Stimulated activated CD8-positive, alpha-beta memory T cell treated with anti-CD3 and anti-CD28 coated beads, Interleukin-12 subunit alpha, Interleukin-12 subunit beta, amount 100 ng/mL, for 24 hours (primary cell): ENCODE data around the gene RABGGTB.
"Not testable (repeated sequence)": the region's sequence is repeated elsewhere in the genome, so short reads cannot be mapped to it uniquely, and the experiment has no call there.

Experiments
- DNase-seq: peaks from one replicate; pipeline ENCODE4 v3.0.0-alpha.2; 2020; ENCODE audit errors: extremely low read depth

Gene RABGGTB

DNA sequence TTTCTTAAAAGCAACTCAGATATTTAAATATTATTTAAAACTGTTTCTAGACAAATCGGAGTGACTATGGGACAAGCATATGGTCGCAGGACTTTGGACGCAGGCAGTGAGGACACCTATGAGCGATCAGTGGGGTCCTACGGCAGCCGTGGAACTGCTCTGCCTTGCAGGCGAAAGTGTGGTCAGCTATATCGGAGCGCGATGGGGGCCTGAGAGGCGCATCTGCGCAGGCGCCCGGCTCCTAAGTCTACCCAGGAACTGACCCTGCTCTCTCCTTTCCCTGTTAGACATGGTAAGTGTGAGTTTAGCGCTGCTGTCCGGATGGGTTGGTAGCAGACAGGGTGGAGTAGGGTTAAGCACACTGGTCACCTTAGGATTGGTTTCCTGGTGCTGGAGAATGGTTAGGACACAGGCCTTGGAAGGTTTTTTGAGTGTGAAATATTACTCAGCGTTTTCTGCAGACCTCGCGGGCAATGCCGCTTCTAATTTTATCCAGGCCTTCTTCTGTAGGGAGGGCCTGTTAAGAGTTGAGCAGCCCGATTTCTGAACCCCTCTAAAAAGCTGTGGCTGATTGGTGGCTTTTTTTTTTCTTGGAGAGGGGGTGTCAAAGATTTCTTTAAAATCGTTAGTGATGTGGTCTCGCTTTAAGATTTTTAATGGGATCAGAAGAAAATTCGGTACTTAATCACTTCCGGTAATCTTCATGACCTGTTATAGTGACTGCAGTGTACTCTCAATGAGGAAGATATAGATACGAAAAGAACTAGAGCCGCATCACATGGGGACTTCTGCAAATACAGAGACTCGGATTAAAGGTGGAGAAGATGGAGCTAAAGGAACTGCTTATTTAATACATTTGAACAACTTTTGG lies at the start of gene RABGGTB:
RABGGTB (plus strand) TSS at position 274 of the 871 bp plus-strand sequence; CDS start at position 290, 16 bp downstream.
- peak; percentile 84 for DNase-seq

DNA sequence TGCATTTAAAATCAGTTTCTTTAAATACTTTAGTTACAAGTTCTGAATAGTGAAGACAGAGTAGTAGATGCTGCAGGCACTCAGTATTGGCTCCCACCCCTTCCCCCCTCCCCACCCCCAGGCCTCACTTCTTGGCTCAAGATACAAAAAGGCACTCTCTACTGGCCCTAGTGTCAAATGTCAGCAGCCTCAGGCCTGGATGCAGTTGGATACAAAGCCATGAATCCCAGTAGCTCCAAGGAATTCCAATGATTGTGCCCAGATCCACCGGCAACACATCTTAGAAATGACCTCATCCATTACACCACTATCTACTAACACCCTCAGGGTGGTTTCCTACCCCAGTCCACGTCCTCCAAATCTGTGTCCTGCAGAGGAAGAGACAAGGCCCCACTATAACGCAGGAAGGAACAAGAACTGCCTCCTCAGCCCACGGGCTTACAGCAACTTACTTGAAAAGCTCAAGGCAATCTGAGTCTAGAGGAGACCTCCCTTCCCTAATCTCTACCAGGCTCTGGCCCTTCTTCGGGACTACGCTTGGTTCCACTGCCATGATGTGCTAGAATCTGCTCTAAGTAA lies 43.9 kb upstream of the RABGGTB start:
- DNase-seq = no peak

DNA sequence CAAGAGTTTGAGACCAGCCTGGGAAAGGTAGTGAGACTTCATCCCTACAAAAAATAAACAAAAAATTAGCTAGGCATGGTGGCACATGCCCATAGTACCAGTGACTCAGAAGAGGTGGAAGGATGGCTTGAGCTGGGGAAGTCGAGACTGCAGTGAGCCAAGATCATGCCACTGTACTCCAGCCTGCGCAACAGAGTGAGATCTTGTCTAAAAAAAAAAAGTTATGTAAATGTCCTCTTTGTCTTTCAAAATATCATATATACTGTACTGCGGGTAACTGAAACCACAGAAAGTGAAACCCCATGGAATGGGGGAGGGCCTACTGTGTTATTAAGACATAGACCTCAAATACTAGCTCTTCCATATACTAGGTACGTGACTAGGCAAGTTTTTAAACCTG lies 40.8 kb upstream of the RABGGTB start:
- no peak for DNase-seq

DNA sequence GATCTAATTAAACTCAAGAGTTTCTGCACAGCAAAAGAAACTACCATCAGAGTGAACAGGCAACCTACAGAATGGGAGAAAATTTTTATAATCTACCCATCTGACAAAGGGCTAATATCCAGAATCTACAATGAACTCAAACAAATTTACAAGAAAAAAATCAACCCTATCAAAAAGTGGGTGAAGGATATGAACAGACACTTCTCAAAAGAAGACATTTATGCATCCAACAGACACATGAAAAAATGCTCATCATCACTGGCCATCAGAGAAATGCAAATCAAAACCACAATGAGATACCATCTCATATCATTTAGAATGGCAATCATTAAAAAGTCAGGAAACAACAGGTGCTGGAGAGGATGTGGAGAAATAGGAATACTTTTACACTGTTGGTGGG lies 28.8 kb upstream of the RABGGTB start:
- not testable (repeated sequence) for DNase-seq

DNA sequence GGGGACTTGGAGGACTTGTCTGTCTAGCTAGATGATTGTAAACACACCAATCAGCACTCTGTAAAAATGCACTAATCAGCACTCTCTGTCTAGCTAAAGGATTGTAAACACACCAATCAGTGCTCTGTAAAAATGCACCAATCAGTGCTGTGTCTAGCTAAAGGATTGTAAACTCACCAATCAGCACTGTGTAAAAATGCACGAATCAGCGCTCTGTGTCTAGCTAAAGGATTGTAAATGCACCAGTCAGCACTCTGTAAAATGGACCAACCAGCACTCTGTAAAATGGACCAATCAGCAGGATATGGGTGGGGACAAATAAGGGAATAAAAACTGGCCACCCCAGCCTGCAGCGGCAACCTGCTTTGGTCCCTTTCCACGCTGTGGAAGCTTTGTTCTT lies 27.5 kb upstream of the RABGGTB start:
- DNase-seq = not testable (repeated sequence)

DNA sequence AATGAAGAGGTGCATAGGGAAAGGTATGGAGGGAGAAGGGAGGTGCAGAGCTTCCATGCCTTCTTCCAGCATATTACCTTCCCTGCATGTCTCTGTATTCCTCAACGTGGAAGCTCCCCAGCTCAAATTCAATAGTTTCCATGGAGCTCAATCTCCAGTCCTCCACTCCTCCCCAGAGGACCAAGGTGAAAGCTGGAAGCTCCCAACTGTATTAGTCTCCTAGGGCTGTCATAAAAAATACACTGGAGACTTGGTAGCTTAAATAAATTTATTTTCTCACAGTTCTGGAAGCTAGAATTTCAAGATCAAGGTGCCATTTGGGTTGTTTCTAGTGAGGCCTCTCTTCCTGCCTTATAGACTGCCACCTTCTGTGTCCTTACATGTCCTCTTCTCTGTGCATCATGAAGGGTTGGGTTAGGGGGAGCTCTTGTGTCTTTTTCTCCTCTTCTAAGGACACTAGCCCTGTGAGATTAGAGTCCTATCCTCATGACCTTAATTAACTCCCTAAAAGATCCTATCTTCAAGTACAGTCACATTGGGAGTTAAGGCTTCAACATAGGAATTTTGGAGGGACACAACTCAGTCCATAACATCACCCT lies 21.9 kb upstream of the RABGGTB start:
- no peak for DNase-seq

DNA sequence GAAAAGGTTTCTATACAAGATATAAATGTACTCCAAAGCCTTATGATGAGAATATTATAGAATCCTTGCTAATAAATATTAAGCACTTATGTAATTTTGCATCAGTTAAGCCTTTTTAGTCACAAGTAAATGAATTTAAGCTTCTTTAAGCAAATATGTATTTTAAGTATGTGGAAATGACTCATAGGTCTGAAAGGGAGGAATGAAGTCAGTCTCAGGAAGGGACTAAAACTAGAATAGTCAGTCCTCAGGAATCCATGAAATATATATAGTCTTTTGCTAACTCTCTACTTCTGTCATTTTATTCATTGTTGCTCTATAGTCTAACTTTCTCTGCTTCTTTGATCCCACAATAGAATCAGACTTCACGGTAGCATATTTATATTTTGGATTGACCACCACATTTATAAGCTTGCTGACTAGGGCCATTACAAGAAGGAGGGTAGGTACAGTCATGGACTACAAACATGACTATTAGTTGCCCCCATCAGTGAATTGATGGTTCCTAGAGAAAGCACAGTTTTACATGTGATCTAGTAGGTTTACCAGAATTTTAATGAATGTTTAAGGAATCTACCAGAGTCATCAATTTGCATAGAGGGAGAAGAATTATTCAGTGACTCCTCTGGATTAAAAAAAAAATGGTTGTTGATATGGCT lies 20.2 kb upstream of the RABGGTB start:
- no peak for DNase-seq

DNA sequence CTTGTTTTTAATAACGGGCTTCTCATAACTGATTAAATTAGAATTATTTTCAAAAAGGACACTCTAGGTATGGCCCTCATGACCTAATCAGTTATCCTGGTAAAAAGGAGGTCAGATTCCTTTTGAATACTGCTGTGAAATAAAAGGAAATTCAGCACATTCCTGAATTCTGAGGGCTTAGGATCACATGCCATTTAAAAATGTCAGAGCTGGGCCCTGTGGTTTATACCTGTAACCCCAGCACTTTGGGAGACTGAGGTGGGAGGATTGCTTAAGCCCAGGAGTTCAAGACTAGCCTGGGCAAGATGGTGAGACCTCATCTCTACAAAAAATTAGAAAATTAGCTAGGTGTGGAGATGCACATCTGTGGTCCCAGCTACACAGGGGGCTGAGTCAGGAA lies 18.0 kb upstream of the RABGGTB start:
- no peak for DNase-seq

DNA sequence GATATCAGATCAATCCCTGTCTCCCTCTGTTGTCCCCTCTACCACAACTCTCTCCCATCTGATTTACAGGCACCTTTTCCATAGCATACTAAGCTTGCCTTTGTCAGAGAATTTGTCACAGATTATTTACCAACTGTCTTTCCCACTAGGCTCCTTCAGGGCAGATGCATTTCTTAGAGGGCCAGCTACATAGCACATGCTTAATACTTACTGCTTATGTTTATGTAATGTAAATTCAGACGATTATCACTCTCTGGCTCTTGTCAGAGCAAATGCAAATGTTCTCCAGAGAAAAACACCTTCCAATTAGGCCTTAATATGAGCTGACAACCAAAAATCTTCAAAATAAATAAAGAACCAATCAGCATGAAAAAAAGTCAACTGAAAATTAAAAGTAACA lies 15.3 kb upstream of the RABGGTB start:
- no peak for DNase-seq

DNA sequence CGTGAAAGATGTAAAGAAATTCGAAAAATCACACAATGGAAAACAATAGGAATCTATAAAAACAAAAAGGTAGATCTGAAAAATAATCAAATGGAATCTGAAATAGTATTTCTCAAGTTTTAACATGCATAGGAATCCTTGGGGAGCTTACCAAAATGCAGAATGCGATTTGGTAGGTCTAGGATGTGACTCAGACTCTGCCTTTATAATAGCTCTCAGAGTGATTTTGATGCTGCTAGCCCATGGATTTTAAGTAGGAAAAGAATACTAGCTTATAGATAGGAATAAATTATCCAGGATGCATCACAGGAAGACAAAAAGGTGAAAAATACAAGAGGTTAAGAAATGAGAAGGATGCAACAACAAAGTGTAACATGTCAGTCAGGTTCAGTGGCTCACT lies 14.1 kb upstream of the RABGGTB start:
- no peak for DNase-seq

DNA sequence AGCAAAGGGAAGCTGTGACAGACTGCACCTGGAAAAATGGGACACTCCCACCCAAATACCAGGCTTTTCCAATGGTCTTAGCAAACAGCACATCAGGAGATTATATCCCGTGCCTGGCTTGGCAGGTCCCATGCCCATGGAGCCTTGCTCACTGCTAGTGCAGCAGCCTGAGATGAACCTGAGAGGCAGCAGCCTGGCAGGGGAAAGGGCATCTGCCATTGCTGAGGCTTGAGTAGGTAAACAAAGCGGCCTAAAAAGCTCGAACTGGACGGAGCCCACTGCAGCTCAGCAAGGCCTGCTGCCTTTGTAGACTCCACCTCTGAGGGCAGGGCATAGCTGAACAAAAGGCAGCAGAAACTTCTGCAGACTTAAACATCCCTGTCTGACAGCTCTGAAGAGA lies 8.2 kb upstream of the RABGGTB start:
- not testable (repeated sequence) for DNase-seq

DNA sequence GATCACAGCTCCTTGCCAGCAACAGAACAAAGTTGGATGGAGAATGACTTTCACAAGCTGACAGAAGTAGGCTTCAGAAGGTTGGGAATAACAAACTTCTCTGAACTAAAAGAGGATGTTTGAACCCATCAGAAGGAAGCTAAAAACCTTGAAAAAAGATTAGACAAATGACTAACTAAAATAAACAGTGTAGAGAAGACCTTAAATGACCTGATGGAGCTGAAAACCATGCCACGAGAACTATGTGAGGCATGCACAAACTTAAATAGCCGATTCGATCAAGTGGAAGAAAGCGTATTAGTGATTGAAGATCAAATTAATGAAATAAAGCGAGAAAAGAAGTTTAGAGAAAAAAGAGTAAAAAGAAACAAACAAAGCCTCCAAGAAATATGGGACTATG lies 7.4 kb upstream of the RABGGTB start:
- DNase-seq = not testable (repeated sequence)

DNA sequence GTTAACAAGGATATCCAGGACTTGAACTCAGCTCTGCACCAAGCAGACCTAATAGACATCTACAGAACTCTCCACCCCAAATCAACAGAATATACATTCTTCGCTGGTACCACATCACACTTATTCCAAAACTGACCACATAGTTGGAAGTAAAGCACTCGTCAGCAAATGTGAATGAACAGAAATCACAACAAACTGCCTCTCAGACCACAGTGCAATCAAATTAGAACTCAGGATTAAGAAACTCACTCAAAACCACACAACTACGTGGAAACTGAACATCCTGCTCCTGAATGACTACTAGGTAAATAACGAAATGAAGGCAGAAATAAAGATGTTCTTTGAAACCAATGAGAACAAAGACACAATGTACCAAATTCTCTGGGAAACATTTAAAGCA lies 5.9 kb upstream of the RABGGTB start:
- not testable (repeated sequence) for DNase-seq

DNA sequence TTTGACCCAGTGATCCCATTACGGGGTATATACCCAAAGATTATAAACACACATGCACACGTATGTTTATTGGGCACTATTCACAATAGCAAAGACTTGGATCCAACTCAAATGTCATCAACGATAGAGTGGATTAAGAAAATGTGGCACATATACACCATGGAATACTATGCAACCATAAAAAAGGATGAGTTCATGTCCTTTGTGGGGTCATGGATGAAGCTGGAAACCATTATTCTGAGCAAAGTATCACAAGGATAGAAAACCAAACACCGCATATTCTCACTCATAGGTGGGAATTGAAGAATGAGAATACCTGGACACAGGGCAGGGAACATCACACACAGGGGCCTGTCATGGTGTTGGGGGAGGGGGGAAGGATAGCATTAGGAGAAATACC lies 2.1 kb upstream of the RABGGTB start:
- not testable (repeated sequence) for DNase-seq

DNA sequence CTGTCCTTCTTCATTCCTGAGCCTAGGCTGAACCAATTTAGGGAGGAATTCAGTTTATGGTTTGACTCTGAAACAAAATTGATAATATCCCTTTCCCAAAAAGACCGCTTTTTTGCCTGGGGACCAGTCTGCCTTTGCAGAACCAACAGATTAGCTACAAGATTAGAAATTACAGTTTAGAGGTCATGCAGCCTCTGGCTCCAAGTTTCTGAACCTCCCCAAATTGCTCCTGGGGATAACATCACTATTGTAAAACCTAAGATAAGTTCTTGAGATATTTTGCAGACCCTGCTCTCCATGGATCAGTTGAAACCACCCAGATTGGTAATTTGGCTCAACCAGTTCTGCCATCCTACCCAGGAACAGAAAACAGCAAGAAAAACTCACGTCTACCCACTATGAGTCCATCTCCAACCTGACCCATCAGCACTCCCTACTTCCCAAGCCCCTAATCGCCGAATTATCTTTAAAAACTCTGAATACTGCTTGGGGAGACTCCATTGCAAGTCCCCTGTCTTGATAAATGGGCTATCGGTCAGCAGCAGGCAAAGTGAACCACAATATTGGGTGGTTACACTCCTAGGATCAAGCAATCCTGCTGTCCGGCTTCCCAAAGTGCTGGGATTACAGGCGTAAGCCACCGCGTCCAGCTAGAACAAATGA lies 605 bp upstream of the RABGGTB start:
- no peak for DNase-seq

DNA sequence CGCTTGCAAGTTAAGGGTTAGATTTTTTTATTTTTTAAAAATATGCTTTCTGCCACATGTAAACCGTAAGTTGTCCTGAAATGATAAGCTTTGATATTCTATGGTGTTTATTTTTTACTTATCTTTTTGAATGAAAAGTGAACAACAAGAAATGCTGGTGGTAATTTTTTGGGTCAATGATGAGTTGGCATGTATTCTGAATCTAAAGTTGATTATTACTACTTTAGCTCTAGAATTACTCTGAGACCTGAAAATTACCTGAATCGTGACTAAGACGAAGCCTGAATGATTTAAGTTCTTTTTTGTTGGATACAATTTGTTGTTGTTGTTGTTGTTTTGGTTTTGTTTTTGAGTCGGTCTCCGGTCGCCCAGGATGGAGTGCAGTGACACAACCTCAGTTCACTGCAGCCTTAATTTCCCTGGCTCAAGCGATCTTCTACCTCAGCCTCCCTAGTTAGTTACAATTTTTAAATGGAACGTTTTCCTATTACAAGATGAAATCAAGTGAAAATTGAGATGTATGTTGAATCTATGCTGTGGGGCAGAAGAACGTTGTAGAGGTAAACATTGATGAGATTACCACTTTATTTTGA lies 941 bp downstream of the RABGGTB start:
- DNase-seq = no peak

DNA sequence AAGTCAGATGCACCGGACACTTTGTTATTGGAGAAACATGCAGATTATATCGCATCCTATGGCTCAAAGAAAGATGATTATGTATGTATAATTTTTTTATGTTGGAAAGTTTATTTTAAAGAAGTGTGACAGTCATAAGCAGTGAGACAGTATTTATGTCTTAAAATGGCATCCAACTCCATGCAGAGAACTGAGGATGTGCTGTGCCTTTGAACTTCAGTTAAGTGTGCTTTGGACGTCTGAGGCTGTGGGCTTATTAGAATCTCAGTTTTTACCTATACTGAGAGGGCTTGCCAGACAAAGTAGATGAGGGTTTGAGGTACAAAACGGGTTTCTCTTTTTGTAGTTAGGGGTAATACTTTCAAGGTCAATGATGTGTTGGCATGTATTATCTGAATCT lies 1.5 kb downstream of the RABGGTB start:
- no peak for DNase-seq

DNA sequence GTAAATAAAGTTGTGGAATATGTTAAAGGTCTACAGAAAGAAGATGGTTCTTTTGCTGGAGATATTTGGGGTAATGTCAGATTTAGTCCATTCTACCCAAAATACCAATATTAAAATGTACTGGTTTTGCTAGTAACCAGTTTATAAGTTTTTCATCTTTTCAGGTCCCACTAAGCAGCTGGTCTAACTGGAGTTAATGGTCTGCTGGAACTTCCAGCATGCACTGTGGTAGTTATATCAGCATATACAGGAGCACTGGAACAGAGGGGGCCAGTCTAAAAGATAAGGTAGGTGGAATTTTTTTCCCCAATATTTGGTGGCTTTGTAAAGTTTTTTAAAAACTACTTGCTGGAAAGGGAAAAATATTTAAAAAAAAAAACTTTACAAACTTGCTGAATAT lies 3.9 kb downstream of the RABGGTB start:
- DNase-seq = no peak

DNA sequence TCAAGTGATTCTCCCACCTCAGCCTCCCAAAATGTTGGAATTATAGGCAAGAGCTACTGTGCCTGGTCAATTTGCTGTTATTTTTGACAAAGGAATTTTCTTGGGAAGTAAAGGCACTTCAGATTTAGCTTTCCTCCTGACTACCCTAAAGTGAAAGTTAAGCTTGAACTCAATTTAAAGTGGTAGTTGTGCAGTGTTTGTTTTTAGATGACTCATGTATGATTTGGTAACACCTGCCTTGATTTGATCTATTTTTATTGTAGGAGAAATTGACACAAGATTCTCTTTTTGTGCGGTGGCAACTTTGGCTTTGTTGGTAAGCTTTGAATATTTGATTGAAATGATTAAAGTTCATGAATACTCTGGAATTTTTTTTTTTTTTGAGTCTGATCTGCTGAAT lies 5.0 kb downstream of the RABGGTB start:
- no peak for DNase-seq

DNA sequence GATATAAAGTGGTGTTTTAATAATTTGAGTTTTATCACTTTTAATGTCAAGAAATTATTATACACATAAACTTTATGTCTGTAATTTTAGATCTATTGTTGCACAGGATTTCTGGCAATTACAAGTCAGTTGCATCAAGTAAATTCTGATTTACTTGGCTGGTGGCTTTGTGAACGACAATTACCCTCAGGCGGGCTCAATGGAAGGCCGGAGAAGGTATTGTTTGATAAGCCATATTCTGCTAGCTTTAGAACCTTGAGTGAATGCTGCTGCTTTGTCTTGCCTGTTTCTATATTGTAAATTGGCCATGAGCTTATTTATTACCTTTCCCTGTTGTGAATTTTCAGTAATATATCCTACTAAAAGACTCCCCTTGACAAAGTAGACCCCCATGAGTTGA lies 6.0 kb downstream of the RABGGTB start:
- no peak for DNase-seq

DNA sequence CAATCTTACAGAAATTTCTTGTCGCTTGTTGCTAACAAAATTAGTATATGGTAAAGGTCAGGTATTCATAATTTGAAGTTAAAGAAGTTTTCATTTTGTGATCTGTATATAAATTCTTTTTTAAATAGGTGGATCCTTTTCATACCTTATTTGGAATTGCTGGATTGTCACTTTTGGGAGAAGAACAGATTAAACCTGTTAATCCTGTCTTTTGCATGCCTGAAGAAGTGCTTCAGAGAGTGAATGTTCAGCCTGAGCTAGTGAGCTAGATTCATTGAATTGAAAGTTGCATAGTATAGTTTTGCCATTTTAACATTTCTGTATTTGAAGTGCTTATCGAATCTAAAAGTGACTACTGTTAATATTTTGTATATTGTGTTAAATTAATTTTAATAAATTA lies 8.3 kb downstream of the RABGGTB start:
- DNase-seq = no peak
